Karpas-422 (cell line): Measurements from ENCODE around the gene GCH1. TPM values are rescaled to one million over a fixed set of nuclear protein-coding genes. Genes with fewer than 3 reads are reported as not detected.
"Not testable (repeated sequence)": the region's sequence is repeated elsewhere in the genome, so short reads cannot be mapped to it uniquely, and the experiment has no call there.

Source experiments
- DNase-seq: peaks from one replicate; pipeline ENCODE4 v3.0.0-alpha.2; 2015
- H2AFZ ChIP-seq: fragments of 200-600 bp; sonication (generic); 2 replicates; pipeline ENCODE4 v1.6.1; 2014; ENCODE audit warnings: antibody characterized with exemption, low read length, mixed read lengths
- H3K27ac ChIP-seq: fragments of 200-600 bp; sonication (generic); 2 replicates; pipeline ENCODE4 v1.5.1; 2014; ENCODE audit warnings: mild to moderate bottlenecking, low read length, moderate library complexity
- H3K27me3 ChIP-seq: fragments of 200-600 bp; sonication (generic); 2 replicates; pipeline ENCODE4 v1.6.1; 2014; ENCODE audit warnings: low read length, mixed read lengths
- H3K36me3 ChIP-seq: fragments of 200-600 bp; sonication (generic); 2 replicates; pipeline ENCODE4 v1.6.1; 2014; ENCODE audit warnings: low read length, mixed read lengths; ENCODE audit not compliant: insufficient read depth
- H3K4me1 ChIP-seq: fragments of 200-600 bp; sonication (generic); 2 replicates; pipeline ENCODE4 v1.6.1; 2014; ENCODE audit warnings: mild to moderate bottlenecking, low read length, mixed read lengths
- H3K4me2 ChIP-seq: fragments of 200-600 bp; sonication (generic); 2 replicates; pipeline ENCODE4 v1.6.1; 2014; ENCODE audit warnings: low read length, low read depth, mild to moderate bottlenecking; ENCODE audit not compliant: poor library complexity, severe bottlenecking
- H3K4me3 ChIP-seq: fragments of 200-600 bp; sonication (generic); 2 replicates; pipeline ENCODE4 v1.5.1; 2014; ENCODE audit warnings: mild to moderate bottlenecking, antibody characterized with exemption, low read length, mixed read lengths
- H3K79me2 ChIP-seq: fragments of 200-600 bp; sonication (generic); 2 replicates; pipeline ENCODE4 v1.6.1; 2014; ENCODE audit warnings: mild to moderate bottlenecking, low read length, mixed read lengths
- H3K9ac ChIP-seq: fragments of 200-600 bp; sonication (generic); 2 replicates; pipeline ENCODE4 v1.6.0; 2014; ENCODE audit warnings: low read length
- H3K9me2 ChIP-seq: fragments of 200-600 bp; sonication (generic), shearing (Covaris generic); replicated peaks from 2 replicates; pipeline ENCODE4 v1.6.0; 2014; ENCODE audit warnings: mild to moderate bottlenecking, low read length, moderate library complexity; ENCODE audit not compliant: insufficient read depth
- H3K9me3 ChIP-seq: fragments of 300-700, 200-600 bp; sonication (generic); 2 replicates; pipeline ENCODE4 v1.6.1; 2014; ENCODE audit warnings: low read length, mixed read lengths
- H4K20me1 ChIP-seq: fragments of 200-600 bp; sonication (generic); 2 replicates; pipeline ENCODE4 v1.6.1; 2014; ENCODE audit warnings: mild to moderate bottlenecking, antibody characterized with exemption, low read length, low read depth; ENCODE audit not compliant: insufficient read depth
- total RNA-seq: library from RNA; depleted of rRNA; stranded (reverse); fragments of >200 nt; shearing (Covaris generic); gene quantifications from 2 replicates; pipeline ENCODE4 v1.2.3, GENCODE V29; 2014; ENCODE audit warnings: low replicate concordance

The GCH1 gene
- total RNA-seq, 1 experiment from 2014 or later: 174 TPM

DNA sequence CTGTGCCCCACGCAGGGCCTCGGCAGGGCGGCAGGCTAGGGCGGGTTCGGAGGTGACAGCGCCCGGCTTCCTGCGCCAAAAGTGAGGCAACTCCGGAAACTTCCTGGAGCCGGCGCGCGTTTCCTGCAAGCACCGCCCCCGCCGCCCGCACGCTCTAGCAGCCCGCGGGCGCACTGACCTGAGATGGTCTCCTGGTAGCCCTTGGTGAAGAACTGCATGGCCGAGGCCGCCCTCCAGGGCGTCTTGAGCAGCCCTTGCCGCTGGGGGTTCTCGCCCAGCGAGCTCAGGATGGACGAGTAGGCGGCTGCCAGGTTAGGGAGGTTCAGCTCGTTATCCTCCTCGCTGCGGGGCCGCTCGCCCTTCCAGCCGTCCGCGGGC lies 494 bp downstream of the GCH1 start:
- H3K79me2 ChIP-seq: peaks cover 54% of the 10 kb centered on the region
- H3K4me2 ChIP-seq: peak overlapping the region; percentile 95
- H3K9me2 ChIP-seq: no peaks in the 10 kb centered on the region
- no peak overlapping the region for H2AFZ ChIP-seq
- peak overlapping the region; percentile 95 for H3K9ac ChIP-seq
- H3K27ac ChIP-seq: peak overlapping the region; percentile 85
- no peaks in the 10 kb centered on the region for H3K27me3 ChIP-seq
- peak; percentile 93 for DNase-seq
- no peaks in the 10 kb centered on the region for H3K9me3 ChIP-seq
- H3K4me3 ChIP-seq: peak overlapping the region; percentile 99
- peaks cover 36% of the 10 kb centered on the region for H3K4me1 ChIP-seq
- peaks cover 27% of the 10 kb centered on the region for H3K36me3 ChIP-seq
- H4K20me1 ChIP-seq: peaks cover 39% of the 10 kb centered on the region

- Histone ChIP-seq H3K27me3 (no peaks in the 10 kb centered on the region), H2AFZ (no peak overlapping the region), H3K27ac (peak overlapping the region; percentile 85), H3K4me1 (peaks cover 36% of the 10 kb centered on the region), H3K9me2 (no peaks in the 10 kb centered on the region), H3K79me2 (peaks cover 60% of the 10 kb centered on the region), H3K36me3 (peaks cover 27% of the 10 kb centered on the region), H3K9me3 (no peaks in the 10 kb centered on the region), H3K9ac (peak overlapping the region; percentile 95), H3K4me3 (peak overlapping the region; percentile 99), H3K4me2 (peak overlapping the region; percentile 95), H4K20me1 (peaks cover 39% of the 10 kb centered on the region)
- peak; percentile 61 for DNase-seq
These were observed 1.1 kb downstream of the GCH1 start for GRCh38 chr14:54901380-54902142.

- Histone ChIP-seq H3K4me1 (peaks cover 52% of the 10 kb centered on the region), H3K27ac (peak overlapping the region; percentile 35), H4K20me1 (peaks cover 43% of the 10 kb centered on the region), H2AFZ (no peak overlapping the region), H3K9me3 (no peaks in the 10 kb centered on the region), H3K36me3 (peaks cover 39% of the 10 kb centered on the region), H3K27me3 (no peaks in the 10 kb centered on the region), H3K9me2 (no peaks in the 10 kb centered on the region), H3K79me2 (peaks cover 80% of the 10 kb centered on the region), H3K4me3 (0 out of 2 replicates have a peak overlapping the region, but pooled peaks have one; percentile 4), H3K4me2 (peak overlapping the region; percentile 95), H3K9ac (no peak overlapping the region)
- DNase-seq: no peak
These were observed 3.1 kb downstream of the GCH1 start for GRCh38 chr14:54899573-54899972.

DNA sequence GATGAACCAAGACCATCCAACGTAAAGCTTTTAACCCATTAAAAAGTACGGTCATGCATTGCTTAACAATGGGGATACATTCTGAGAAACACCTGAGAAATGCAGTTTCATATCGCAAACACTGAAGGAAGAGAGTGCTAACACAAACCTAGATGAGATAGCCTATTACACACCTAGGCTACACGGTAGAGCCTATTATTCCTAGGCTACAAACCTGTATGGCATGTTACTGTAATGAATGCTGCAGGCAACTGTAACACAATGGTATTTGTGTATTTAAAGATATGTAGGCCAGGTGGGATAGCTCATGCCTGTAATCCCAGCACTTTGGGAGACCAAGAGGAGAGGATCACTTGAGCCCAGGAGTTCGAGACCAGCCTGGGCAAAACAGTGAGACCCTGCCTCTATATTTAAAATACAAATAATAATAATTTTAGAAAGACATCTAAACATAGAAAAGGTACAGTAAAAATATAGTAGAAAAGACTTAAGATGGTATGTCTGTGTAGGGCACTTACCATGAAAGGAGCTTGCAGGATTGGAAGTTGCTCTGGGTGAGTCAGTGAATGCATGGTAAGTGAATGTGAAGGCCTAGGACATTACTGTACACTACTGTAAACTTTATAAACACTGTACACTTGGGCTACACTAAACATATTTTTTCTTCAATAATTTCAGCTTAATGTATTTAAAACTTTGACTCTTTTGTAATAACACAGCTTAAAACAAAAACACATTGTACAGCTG lies 4.6 kb downstream of the GCH1 start:
- H3K9ac ChIP-seq, H3K9me2 ChIP-seq, H3K27me3 ChIP-seq, H3K4me3 ChIP-seq, H3K9me3 ChIP-seq, DNase-seq, H2AFZ ChIP-seq, H3K4me2 ChIP-seq: not testable (repeated sequence)
- H3K4me1 ChIP-seq: peaks cover 63% of the 10 kb centered on the region
- H3K79me2 ChIP-seq: peaks cover 96% of the 10 kb centered on the region
- H3K36me3 ChIP-seq: peaks cover 51% of the 10 kb centered on the region
- H4K20me1 ChIP-seq: peaks cover 44% of the 10 kb centered on the region
- H3K27ac ChIP-seq: peak overlapping the region; percentile 21; the same call in 1 of the 2 replicates

DNA sequence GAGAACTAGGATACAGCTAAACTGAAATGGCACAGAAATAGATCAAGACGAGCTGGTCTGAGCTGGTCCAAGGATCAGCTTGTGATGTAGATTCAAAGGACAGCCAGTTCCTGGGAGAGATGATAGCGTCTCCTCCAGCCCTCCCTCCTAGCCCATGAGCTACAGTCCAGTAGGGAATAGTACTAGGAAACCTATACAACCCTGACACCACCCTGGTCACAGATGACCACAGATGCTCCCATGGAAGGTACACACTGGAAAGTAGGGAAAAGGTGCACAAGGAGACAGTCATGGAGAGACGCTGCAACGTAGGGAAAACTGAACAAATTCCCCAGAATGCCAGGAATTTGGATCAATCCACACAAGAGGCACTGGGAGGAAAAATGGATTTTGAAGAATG lies 6.9 kb downstream of the GCH1 start:
- Histone ChIP-seq H4K20me1 (peaks cover 37% of the 10 kb centered on the region; the same call in 1 of the 2 replicates), H3K9me2 (no peaks in the 10 kb centered on the region), H3K27ac (peak overlapping the region; percentile 42), H3K9me3 (no peaks in the 10 kb centered on the region), H3K79me2 (peaks cover 99% of the 10 kb centered on the region), H3K27me3 (no peaks in the 10 kb centered on the region), H3K4me1 (peaks cover 80% of the 10 kb centered on the region), H3K36me3 (peaks cover 48% of the 10 kb centered on the region), H3K4me3 (no peak overlapping the region), H3K9ac (no peak overlapping the region), H3K4me2 (peak overlapping the region; percentile 15), H2AFZ (no peak overlapping the region)
- peak; percentile 44 for DNase-seq

DNA sequence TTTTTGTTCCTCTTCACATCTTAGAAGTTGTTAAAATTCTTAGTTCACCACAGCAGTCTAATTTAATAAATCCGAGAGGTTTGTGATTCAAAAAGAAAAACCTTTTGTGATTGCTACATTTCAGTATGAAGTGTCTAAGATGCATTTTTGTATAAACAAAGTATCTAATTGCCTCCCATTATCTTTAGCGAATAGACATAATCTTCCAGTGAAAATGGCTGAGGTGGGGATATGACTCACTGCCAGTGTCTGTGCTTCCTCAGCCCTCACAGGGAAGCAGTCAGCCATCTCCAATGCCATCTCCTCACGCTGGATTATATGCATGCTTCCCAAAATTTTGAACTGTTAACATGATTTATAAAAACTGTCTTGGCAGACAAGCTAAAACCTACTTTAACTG lies 7.6 kb downstream of the GCH1 start:
- Histone ChIP-seq H3K4me3 (no peak overlapping the region), H3K79me2 (peaks cover 99% of the 10 kb centered on the region), H3K9me3 (no peaks in the 10 kb centered on the region), H3K27me3 (no peaks in the 10 kb centered on the region), H4K20me1 (peaks cover 31% of the 10 kb centered on the region; the same call in 1 of the 2 replicates), H3K27ac (peak overlapping the region; percentile 42), H3K4me2 (peak overlapping the region; percentile 15), H3K9ac (no peak overlapping the region), H3K4me1 (peaks cover 81% of the 10 kb centered on the region), H3K36me3 (peaks cover 45% of the 10 kb centered on the region), H2AFZ (no peak overlapping the region), H3K9me2 (no peaks in the 10 kb centered on the region)
- DNase-seq: peak; percentile 40

DNA sequence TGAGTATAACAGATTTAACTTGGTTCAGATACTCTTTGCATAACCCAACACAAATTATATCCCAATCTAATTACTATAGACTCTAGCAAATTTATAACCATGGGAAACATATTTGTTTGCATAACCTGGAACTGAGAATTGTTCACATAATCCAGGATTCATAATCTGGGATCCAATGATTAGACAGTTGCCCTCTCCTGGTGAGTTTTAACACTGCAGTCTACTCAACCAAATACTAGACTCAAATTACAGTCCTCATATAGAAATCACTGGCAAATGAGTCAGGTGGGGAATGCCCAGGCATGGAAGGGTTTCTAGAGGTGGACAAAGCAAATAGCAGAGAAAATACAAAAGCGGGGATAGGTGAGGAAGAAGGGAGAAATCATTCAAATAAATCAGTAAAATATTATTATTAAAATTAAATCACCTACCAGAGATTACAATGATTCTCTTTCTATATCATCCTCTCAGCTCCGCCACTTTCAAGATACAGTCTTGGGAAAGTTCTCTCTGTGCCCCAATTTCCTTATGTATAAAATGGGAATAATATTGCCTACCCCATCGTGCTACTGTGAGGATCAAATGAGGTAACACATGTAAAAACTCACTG lies 9.4 kb downstream of the GCH1 start:
- Histone ChIP-seq H3K4me3 (no peak overlapping the region), H3K4me1 (peaks cover 82% of the 10 kb centered on the region), H3K9me2 (no peaks in the 10 kb centered on the region), H3K79me2 (peaks cover 100% of the 10 kb centered on the region), H3K9me3 (no peaks in the 10 kb centered on the region), H2AFZ (no peak overlapping the region), H3K9ac (no peak overlapping the region), H4K20me1 (peaks cover 25% of the 10 kb centered on the region; the same call in 1 of the 2 replicates), H3K4me2 (peak overlapping the region; percentile 2), H3K36me3 (peaks cover 37% of the 10 kb centered on the region), H3K27me3 (no peaks in the 10 kb centered on the region), H3K27ac (peak overlapping the region; percentile 69)
- DNase-seq: peak; percentile 80
